HG02798 (cell line): Measurements from ENCODE around the gene ITGB8.
A peak's percentile ranks its signal among the peaks of the same experiment; 100 is the strongest.

Experiments used
- ATAC-seq: cut with Tn5 transposase; IDR thresholded peaks from one replicate; pipeline ENCODE4 v1.9.1; 2021; ENCODE audit warnings: mild to moderate bottlenecking; ENCODE audit not compliant: unreplicated experiment, poor library complexity

ITGB8 gene

DNA sequence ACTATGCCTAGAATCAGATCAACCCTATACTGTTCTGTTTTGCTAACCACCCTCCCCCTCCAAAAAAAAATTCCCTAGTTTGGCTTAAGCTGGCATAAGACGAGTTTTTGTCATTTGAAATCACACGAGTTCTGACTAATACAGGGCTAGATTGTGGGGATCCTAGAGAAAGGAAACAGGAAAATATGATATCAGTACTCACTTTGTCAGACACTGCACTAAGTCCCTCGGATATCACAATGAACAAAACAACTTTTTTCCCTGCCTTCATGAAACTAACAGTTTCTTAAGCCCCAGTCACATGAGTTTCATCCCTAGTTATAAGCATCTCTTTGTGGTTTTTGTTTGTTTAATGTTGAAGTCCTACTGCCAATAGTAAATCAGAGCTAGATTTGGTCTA lies 118.5 kb downstream of the ITGB8 start:
- peak; percentile 50 for ATAC-seq

DNA sequence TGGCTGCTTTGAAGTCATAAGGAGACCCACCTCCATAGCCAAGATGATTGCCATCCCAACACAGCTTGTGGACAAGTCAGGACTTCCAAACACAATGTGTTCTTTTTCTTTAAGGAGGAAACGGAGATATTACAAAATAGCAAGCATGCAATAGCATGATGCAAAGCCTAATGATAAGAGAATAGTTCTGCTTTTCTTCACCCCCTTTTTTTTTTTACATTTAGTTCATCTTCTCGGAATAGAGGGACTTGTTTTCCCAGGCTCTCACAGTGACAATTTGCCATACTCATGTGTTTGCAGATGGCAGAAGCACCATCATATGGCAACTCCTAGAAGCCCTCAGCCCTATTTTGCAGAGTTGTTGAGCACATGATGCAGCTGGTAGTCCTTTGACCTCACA lies 119.8 kb downstream of the ITGB8 start:
- no peak for ATAC-seq

GRCh38 chr7:20454202-20454601 lies 123.5 kb downstream of the ITGB8 start:
- ATAC-seq, result no peak

- no peak for ATAC-seq
These were observed 126.0 kb downstream of the ITGB8 start for GRCh38 chr7:20456701-20457100.

- ATAC-seq, result no peak
These were observed 127.8 kb downstream of the ITGB8 start for GRCh38 chr7:20458521-20458920.

DNA sequence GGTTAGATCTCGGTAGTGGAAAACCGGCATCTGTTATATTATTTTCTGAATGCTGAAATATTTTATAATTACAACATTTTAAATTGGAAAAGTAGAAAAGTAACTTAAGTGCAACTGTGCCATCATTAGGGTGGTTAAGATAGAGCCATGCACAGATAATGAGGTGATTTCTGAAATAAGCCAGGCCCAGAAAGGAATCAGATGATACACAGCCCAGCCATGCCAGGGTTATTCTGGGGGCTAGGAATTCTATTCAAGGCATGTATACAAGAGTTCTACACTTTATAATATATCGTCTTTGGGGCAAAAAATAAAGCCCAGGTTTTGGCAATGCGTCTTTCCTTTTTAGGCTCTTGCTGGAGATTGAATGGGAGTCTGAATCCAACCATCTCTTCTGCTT lies 128.7 kb downstream of the ITGB8 start:
- no peak for ATAC-seq

DNA sequence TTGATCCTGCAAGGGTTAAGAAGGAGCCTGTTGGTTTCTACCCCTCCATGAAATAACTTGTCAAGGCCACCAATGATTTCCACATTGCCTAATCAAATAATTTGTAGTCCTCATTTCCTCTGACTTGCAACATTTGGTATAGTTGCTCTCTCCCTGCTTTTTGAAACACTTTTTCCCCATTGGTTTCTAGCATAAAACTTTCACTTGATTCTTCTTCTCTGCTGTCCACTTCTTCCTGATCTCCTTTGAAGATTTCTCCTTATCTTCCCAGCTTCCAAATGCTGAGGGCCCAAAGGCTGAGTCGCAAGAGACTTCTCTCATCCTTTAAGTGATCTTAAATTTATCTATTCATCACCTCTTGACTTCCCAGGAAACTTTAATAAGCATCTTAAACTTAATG lies 134.2 kb downstream of the ITGB8 start:
- no peak for ATAC-seq
